Bone marrow (tissue), 2 donors: ENCODE results near the gene BBX.

ENCODE experiments used
- DNase-seq, 2 donors: peaks; one replicate each; lab custom pipeline; 2025; lab: John Stamatoyannopoulos, UW

BBX gene

GRCh38 chr3:107845380-107846278 is 322.9 kb downstream of the BBX start:
- no peak for DNase-seq

- no peak for DNase-seq
Measured at GRCh38 chr3:107846279-107846852, 323.6 kb downstream of the BBX start.

GRCh38 chr3:107847791-107848190 is 325.0 kb downstream of the BBX start:
- no peak for DNase-seq

- no peak for DNase-seq
Measured at GRCh38 chr3:107848351-107848915, 325.7 kb downstream of the BBX start.

- DNase-seq = no peak
Measured at GRCh38 chr3:107850681-107851080, 327.9 kb downstream of the BBX start.

- no peak for DNase-seq
Measured at GRCh38 chr3:107853821-107854220, 331.1 kb downstream of the BBX start.

- no peak for DNase-seq
Measured at GRCh38 chr3:107854733-107855132, 332.0 kb downstream of the BBX start.

GRCh38 chr3:107855710-107856109 is 332.9 kb downstream of the BBX start:
- no peak for DNase-seq

- DNase-seq = no peak
Measured at GRCh38 chr3:107857854-107858253, 335.1 kb downstream of the BBX start.

GRCh38 chr3:107858876-107859275 is 336.1 kb downstream of the BBX start:
- DNase-seq = no peak
